ENCODE data around the gene GPR162. TPM values are rescaled to one million over a fixed set of nuclear protein-coding genes. Genes with fewer than 3 reads are reported as not detected.

Gene GPR162
- total and polyA plus RNA-seq, 4 donors = 0.59 to 2.4 (median 1.7) TPM

GRCh38 chr12:6817098-6817497 is 4.5 kb upstream of the GPR162 start:
- Histone ChIP-seq H3K4me3 (ENCODE audit: low read depth in 1 of 3, low read length in 3 of 3) (no peak overlapping the region), H3K36me3 (ENCODE audit: control insufficient read depth in 4 of 4, insufficient read depth in 3 of 4, low read depth in 1 of 4, low read length in 3 of 4) (no peaks in the 10 kb centered on the region), H3K27ac (ENCODE audit: low read depth in 1 of 2, low read length in 2 of 2) (no peak overlapping the region), H3K9me3 (ENCODE audit: control insufficient read depth in 4 of 4, low read length in 3 of 4) (no peaks in the 10 kb centered on the region), H3K27me3 (ENCODE audit: control insufficient read depth in 4 of 4, insufficient read depth in 4 of 4, low read length in 3 of 4) (no peaks in the 10 kb centered on the region), H3K9ac (ENCODE audit: low read depth in 1 of 2, low read length in 2 of 2) (no peak overlapping the region), H3K4me1 (ENCODE audit: control insufficient read depth in 4 of 4, insufficient read depth in 4 of 4, low read length in 3 of 4) (peaks cover 0 to 38% (median 27%) of the 10 kb centered on the region in 4 donors)
- DNase-seq (ENCODE audit: low spot score) = no peak
- no peak for TF ChIP-seq ZBTB33 (IDR thresholded peaks at IDR 0.05)
- TF ChIP-seq RAD21 (IDR thresholded peaks at IDR 0.05) = no peak
- TF ChIP-seq YY1 (IDR thresholded peaks at IDR 0.05) = no peak
- no peak for TF ChIP-seq HNF4A (conservative IDR thresholded peaks at IDR 0.05)
- 93% methylated on average over 8 of the region's 8 CpGs for WGBS

GRCh38 chr12:6817662-6818157 is 3.9 kb upstream of the GPR162 start:
- H3K4me3 ChIP-seq (ENCODE audit: low read depth in 1 of 3, low read length in 3 of 3) = peak overlapping the region in 1 of 3 donors; percentile 4
- peak overlapping the region in 1 of 2 donors; percentile 72 for H3K27ac ChIP-seq (ENCODE audit: low read depth in 1 of 2, low read length in 2 of 2)
- DNase-seq (ENCODE audit: low spot score) = no peak
- TF ChIP-seq RXRA (IDR thresholded peaks at IDR 0.05) (no peak), NR2F2 (IDR thresholded peaks at IDR 0.05) (no peak), ZBTB33 (IDR thresholded peaks at IDR 0.05) (no peak), RAD21 (IDR thresholded peaks at IDR 0.05) (no peak), REST (IDR thresholded peaks at IDR 0.05) (no peak), FOXA2 (IDR thresholded peaks at IDR 0.05) (no peak), HNF4G (IDR thresholded peaks at IDR 0.05) (no peak), TAF1 (conservative IDR thresholded peaks at IDR 0.05) (no peak), GABPA (IDR thresholded peaks at IDR 0.05 in 1 of 2, conservative IDR thresholded peaks at IDR 0.05 in 1 of 2) (no peak), ATF3 (IDR thresholded peaks at IDR 0.05) (no peak), CTCF (IDR thresholded peaks at IDR 0.05; ENCODE audit: low read depth, low read length, missing input control) (no peak), YY1 (IDR thresholded peaks at IDR 0.05) (no peak), HNF4A (conservative IDR thresholded peaks at IDR 0.05) (no peak), JUND (IDR thresholded peaks at IDR 0.05) (no peak), FOXA1 (IDR thresholded peaks at IDR 0.05) (no peak), EGR1 (IDR thresholded peaks at IDR 0.05; ENCODE audit: low read depth in 2 of 2) (no peak)
- 85% methylated on average over 20 of the region's 20 CpGs for WGBS
- H3K4me1 ChIP-seq (ENCODE audit: control insufficient read depth in 4 of 4, insufficient read depth in 4 of 4, low read length in 3 of 4) = peaks cover 0 to 38% (median 28%) of the 10 kb centered on the region in 4 donors
- H3K36me3 ChIP-seq (ENCODE audit: control insufficient read depth in 4 of 4, insufficient read depth in 3 of 4, low read depth in 1 of 4, low read length in 3 of 4) = no peaks in the 10 kb centered on the region
- H3K27me3 ChIP-seq (ENCODE audit: control insufficient read depth in 4 of 4, insufficient read depth in 4 of 4, low read length in 3 of 4) = no peaks in the 10 kb centered on the region
- H3K9me3 ChIP-seq (ENCODE audit: control insufficient read depth in 4 of 4, low read length in 3 of 4) = no peaks in the 10 kb centered on the region
- no peak overlapping the region for H3K9ac ChIP-seq (ENCODE audit: low read depth in 1 of 2, low read length in 2 of 2)
